HEK293T (cell line): ENCODE data around the gene HSBP1.

Experiments
- BHLHE40 ChIP-seq: fragments of 450-650 bp; IDR thresholded peaks from 2 replicates; pipeline ENCODE4 v1.6.1; 2016; ENCODE audit warnings: mild to moderate bottlenecking, moderate library complexity, borderline replicate concordance
- FOXK2 ChIP-seq: fragments of 450-650 bp; IDR thresholded peaks from 2 replicates; pipeline ENCODE4 v1.6.1; 2016; ENCODE audit warnings: mild to moderate bottlenecking
- FOXM1 ChIP-seq: fragments of 450-650 bp; IDR thresholded peaks from 2 replicates; pipeline ENCODE4 v1.6.1; 2017; ENCODE audit warnings: mild to moderate bottlenecking, borderline replicate concordance
- HDGF ChIP-seq: fragments of 450-650 bp; IDR thresholded peaks from 2 replicates; pipeline ENCODE4 v1.6.1; 2017; ENCODE audit warnings: antibody characterized with exemption, borderline replicate concordance
- L3MBTL2 ChIP-seq: fragments of 450-650 bp; conservative IDR thresholded peaks from 2 replicates; pipeline ENCODE4 v1.6.1; 2016; ENCODE audit warnings: mild to moderate bottlenecking
- NFRKB ChIP-seq: fragments of 450-650 bp; IDR thresholded peaks from 2 replicates; pipeline ENCODE4 v1.6.1; 2016; ENCODE audit warnings: mild to moderate bottlenecking, moderate library complexity
- SP1 ChIP-seq: fragments of 450-650 bp; IDR thresholded peaks from 2 replicates; pipeline ENCODE4 v1.6.1; 2017
- SUZ12 ChIP-seq: fragments of 450-650 bp; IDR thresholded peaks from 2 replicates; pipeline ENCODE4 v1.6.1; 2016; ENCODE audit warnings: mild to moderate bottlenecking
- TARDBP ChIP-seq: fragments of 450-650 bp; IDR thresholded peaks from 2 replicates; pipeline ENCODE4 v1.6.1; 2016
- ZNF384 ChIP-seq: fragments of 450-650 bp; IDR thresholded peaks from 2 replicates; pipeline ENCODE4 v1.6.1; 2016

GRCh38 chr16:83806731-83807130 lies 1.0 kb upstream of the HSBP1 start:
- no peak for TF ChIP-seq SUZ12
- no peak for TF ChIP-seq TARDBP
- TF ChIP-seq SP1, result no peak
- TF ChIP-seq HDGF, result no peak
- TF ChIP-seq FOXK2, result no peak
- TF ChIP-seq ZNF384, result no peak
- TF ChIP-seq L3MBTL2, result no peak
- no peak for TF ChIP-seq FOXM1
- TF ChIP-seq NFRKB, result no peak
- no peak for TF ChIP-seq BHLHE40
